ENCODE measurements around the gene BRSK2.

Gene BRSK2

DNA sequence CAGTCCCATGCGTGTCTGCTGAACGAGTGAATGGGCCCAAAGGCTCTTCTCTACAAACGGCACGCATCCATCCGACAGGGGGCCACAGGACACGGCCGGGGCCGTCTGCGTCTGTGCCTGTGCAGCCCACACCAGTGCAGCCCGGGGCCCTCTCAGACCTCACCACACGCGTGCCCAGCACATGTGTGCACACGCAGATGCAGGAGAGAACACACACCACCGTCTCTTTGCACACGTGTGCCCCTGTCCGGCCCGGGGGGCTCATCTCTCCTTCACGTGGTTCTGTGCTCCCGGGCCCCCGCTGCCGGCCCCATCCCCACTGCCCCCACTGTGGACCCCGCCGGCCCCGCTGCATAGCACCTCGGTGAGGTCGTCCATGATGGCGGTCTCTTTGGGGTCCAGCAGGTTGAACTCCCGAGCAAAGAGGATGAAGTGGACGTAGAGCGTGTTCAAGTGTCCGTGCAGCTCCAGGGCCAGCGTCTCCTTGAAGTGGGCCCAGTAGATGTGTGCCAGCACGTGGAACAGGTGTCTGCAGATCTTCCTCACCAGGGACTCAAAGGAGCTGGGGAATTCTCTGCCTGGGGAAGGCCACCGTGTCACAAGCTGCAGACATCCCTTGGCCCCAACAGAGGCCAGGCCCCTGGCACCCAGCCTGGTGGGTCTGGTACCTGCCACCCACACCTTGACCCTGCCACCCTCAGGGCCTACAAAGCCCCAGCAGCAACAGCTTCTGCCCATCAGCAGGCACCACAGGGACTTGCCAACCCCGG, 80.4 kb downstream of the BRSK2 start:
- no peak for DNase-seq

GRCh38 chr11:1470681-1471611, 81.2 kb downstream of the BRSK2 start:
- DNase-seq, result no peak

GRCh38 chr11:1471736-1472135, 82.0 kb downstream of the BRSK2 start:
- DNase-seq, result no peak

DNA sequence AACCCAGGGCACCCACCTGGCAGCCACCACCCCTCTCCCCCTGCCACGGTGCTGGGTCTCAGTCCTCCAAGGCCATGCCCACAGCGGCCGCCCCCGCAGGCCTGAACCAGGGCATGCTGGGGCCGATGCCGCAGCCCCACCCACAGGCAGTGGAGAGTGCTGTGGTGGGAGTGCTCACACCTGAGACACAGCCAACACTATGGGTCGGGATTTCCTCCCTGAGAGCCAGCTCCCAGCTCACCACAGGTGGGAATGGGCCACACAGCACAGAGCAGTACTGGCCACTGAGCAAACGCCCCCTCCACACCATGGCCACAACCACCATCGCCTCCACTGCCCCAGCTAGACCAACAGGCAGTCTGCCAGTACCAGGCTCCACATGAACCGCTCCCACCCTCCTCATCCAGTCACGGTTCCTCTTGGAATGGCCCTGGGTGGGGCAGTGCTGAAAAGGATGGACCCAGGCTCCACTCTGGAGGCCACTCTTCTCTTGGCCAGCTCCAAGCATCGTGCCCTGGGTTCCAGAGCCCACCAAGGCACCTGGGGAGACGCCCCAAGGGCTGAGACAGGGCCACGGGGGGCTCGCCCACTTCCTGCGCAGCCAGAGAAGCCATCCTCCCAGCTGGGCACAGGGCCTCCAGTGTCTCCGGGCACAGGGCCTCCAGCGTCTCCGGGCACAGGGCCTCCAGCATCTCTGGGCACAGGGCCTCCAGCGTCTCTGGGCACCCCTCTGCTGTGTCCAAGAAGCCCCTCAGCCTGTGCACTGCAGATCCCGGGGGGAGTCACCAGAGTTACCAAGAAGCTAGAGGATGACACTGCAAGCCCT, 82.7 kb downstream of the BRSK2 start:
- no peak for DNase-seq

DNA sequence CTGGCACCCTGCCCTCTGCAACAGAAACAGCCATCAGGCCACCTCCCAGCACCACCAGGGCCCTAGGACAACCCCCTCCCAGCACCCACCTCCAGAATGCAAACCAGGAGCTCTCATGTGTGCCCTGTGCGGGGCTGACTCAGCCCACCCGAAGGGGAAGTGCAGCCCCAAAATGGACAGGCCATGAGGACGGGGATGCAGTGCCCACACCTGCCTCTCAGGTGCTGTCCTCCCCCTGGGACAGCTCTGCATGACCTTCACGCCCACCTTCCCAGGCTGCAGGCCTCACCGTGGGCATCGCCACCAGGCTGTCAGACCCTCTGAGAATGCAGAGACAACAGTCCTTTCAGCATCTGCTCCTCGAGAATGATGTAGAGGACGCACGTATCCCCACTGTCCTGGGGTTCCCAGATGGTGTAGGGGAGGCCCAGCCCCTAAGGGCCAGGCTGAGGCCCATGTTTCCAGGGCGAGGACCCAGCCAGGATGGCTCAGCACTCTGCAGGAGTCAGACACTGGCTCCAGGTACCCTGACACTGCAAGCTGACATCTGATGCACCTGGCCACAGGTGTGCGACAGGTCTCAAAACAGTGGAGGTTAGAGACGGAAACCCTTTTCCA, 83.4 kb downstream of the BRSK2 start:
- DNase-seq, result no peak

DNA sequence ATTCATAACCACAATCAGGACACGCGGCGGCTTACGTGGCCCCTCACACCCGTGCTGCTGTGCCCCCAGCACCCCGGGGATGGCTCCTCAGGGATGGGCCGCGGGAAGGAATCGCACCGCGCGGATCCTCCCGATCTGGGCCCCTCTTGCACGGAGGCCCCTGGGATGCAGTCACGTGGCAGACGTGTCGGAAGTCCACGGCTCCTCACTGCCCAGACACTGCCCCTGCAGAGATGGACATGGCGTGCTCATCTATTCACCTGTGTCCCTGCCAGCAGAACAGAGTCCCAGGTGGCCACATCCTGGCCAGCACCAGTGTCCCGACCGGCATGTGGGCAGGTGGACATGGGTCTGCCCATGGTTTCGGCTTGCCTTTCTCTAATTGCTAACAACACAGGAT, 84.1 kb downstream of the BRSK2 start:
- no peak for DNase-seq

GRCh38 chr11:1475841-1476240, 86.1 kb downstream of the BRSK2 start:
- DNase-seq, result no peak

DNA sequence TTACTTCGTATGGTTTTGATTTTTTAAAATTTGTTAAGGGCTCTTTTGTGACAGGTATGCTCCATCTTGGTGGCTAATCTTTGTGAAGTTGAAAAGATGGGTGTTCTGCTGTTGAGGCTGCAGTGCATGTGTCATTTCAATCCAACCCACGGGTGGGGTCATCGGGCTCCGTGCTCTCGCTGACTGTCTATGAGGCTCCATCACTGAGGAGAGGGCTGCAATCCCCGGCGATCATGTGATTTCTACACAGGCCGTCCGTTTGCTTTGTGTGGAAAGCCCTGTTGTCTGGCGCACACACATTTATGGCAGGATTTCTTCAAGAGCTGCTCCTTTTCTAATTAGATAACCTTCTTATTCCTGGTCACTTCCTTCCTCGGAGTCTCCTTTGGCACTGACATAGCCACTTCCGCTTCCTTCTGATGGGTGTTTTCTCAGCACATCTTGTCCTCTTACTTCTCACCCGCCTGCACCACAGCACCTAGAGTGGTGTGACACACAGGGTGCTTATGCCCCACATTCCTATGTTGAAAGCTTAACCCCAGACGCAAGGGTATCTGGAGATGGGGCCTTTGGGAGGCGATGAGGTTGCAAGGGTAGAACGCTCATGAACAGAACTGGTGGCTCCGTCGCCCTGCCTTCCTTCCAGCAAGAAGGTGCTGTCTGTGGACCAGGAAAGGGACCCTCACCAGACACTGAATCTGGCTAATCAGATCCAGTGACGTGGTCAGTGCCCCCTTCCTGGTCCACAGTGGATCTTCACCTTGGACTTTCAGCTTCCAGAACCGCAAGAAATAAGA, 87.4 kb downstream of the BRSK2 start:
- no peak for DNase-seq

GRCh38 chr11:1478011-1478410, 88.3 kb downstream of the BRSK2 start:
- no peak for DNase-seq

DNA sequence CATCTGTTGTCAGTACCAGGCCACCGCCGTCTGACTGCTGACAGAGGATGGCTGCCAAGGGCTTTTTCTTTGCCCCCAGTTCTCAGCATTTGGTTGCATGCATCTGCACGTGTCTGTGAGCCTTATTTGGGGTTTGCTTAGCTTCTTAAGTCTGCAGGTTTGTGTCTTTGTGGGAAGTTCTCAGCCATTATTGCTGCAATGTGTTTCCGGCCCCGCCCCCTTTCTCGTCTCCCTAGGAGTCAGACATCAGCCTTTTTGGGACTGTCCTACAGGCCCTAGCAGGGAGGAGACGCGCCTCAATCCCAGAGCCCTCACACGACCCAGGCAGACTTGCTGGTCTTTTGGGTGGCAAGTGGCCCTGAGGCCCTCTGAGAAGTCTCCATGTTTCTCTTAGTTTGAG, 88.8 kb downstream of the BRSK2 start:
- DNase-seq, result no peak

DNA sequence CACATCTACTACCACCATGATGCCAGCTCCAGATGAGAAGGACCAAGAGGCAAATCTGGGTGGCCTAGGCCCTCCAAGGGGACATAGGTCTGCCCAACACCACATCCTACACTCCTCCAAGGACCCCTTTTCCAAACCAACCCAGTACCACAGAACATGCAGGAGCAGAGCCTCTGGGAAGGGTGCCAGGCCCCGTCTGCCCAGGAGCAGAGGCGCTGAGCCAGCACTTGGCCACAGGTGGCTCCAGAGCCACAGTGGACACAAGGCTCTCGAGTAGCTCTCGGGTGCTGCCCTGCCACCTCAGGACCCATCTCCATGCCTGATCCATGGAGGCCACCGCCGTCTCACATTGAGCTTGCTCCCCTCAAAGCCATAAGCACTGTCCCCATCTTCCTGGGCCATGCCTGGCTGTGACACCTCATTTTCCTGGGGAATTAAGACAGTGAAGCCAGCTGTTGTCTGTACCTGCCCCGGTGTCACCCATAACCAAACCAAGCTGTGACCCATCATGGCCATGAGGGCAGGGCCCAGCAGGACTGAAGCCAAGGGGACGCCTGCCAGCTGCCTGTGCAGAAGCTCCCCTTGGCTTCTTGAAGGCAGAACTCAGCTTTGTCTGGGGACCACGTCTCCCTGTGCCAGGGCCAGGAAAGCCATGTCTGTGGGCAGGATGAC, 89.4 kb downstream of the BRSK2 start:
- no peak for DNase-seq

GRCh38 chr11:1479678-1480118, 90.0 kb downstream of the BRSK2 start:
- no peak for DNase-seq

GRCh38 chr11:1480191-1480554, 90.4 kb downstream of the BRSK2 start:
- no peak for DNase-seq

- no peak for DNase-seq
Measured at GRCh38 chr11:1480555-1481482, 91.1 kb downstream of the BRSK2 start.

DNA sequence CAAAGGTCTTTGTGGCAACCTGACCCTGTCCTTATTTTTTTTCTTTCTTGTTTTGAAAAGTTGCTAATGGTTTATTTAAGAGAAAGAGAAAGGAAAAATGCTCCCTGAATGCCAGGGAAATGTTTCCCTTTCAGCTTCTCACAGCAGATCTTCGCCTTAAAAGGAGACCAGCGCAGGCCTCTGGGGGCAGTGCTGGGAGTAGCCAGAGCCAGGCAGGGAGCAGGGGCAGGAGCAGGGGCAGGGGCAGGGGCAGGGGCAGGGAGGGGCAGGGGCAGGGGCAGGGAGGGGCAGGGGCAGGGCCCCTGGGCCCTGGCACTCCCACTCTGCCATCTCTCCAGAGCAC, 91.7 kb downstream of the BRSK2 start:
- DNase-seq, result no peak

GRCh38 chr11:1481861-1482441, 92.2 kb downstream of the BRSK2 start:
- DNase-seq, result no peak

GRCh38 chr11:1482581-1483444, 93.1 kb downstream of the BRSK2 start:
- DNase-seq, result no peak

DNA sequence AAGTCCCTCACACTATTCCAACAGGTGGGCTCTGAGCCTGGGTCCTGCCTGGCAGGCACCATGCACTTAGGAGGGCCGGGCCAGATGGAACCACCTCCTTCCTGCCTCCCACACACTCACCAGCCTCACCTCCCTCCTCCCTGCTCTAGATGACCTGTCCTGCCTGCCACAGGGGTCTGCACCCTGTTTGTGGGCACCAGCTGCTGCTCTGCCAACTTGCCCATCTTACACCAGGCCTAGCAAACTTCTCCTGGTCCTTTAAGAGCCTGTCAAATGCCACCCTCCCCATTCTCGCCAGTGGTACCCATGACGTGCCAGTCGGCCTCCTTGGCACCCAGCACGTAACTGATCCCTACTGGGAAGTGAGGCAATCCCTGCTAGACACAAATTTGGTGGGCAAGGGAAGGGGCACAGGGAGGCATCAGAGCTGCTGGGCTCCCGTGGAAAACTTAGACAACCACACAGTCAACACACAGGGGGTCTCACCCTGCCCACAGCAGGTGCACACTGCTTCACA, 93.8 kb downstream of the BRSK2 start:
- DNase-seq, result no peak
